ENCODE measurements around the gene CCNK. TPM values are rescaled to one million over a fixed set of nuclear protein-coding genes. Genes with fewer than 3 reads are reported as not detected.

The CCNK gene
- total RNA-seq, 1 donor = 28.6 TPM

GRCh38 chr14:99541677-99542470 lies 60.7 kb downstream of the CCNK start:
- DNase-seq (ENCODE audit: insufficient read length, low spot score, missing footprints) = peak; percentile 84
- no peak overlapping the region for H3K4me2 ChIP-seq (ENCODE audit: insufficient read depth, low read length)

DNA sequence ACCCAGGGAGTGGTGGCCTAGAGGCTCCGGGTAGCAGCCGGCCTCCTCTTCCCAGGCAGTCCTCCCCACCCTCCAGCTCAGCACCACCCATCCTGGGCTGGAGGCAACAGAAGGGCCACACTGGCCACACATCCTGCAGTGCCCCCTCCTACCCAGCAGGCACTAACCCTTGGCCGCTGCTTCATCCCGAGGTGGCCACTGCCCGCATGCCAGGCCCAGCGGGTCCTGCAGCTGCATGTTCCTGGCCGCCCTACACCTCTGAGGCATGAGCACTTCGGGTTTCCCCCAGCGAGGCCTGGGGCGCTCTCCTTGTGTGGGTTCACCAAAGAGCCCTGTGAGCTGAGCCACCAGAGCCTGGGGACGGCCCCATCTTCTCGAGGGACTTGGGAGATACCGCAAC lies 61.4 kb downstream of the CCNK start:
- H3K36me3 ChIP-seq (ENCODE audit: insufficient read depth, low read length) = no peaks in the 10 kb centered on the region
- H3K27ac ChIP-seq (ENCODE audit: low read depth, low read length) = no peak overlapping the region
- H3K27me3 ChIP-seq (ENCODE audit: insufficient read depth, low read length) = peaks cover 3% of the 10 kb centered on the region
- no peak overlapping the region for H3K4me3 ChIP-seq (ENCODE audit: insufficient read depth, low read length)
- DNase-seq (ENCODE audit: insufficient read length, low spot score, missing footprints) = peak; percentile 37
- TF ChIP-seq, protein P1, sequence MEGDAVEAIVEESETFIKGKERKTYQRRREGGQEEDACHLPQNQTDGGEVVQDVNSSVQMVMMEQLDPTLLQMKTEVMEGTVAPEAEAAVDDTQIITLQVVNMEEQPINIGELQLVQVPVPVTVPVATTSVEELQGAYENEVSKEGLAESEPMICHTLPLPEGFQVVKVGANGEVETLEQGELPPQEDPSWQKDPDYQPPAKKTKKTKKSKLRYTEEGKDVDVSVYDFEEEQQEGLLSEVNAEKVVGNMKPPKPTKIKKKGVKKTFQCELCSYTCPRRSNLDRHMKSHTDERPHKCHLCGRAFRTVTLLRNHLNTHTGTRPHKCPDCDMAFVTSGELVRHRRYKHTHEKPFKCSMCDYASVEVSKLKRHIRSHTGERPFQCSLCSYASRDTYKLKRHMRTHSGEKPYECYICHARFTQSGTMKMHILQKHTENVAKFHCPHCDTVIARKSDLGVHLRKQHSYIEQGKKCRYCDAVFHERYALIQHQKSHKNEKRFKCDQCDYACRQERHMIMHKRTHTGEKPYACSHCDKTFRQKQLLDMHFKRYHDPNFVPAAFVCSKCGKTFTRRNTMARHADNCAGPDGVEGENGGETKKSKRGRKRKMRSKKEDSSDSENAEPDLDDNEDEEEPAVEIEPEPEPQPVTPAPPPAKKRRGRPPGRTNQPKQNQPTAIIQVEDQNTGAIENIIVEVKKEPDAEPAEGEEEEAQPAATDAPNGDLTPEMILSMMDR (IDR thresholded peaks at IDR 0.05; ENCODE audit: extremely low read depth, low read depth, low read length) = no peak
- H3K4me2 ChIP-seq (ENCODE audit: insufficient read depth, low read length) = no peak overlapping the region
- no peaks in the 10 kb centered on the region for H3K9me3 ChIP-seq (ENCODE audit: low read depth, low read length)
- peaks cover 22% of the 10 kb centered on the region for H4K20me1 ChIP-seq (ENCODE audit: insufficient read depth, low read length)
- peaks cover 13% of the 10 kb centered on the region for H3K4me1 ChIP-seq (ENCODE audit: insufficient read depth, low read length)
- H2AFZ ChIP-seq (ENCODE audit: low read length) = no peak overlapping the region
- H3K79me2 ChIP-seq (ENCODE audit: insufficient read depth, low read length) = peaks cover 2% of the 10 kb centered on the region

More at GRCh38 chr14:99541677-99542470, 60.7 kb downstream of the CCNK start:
- Histone ChIP-seq H3K9me3 (ENCODE audit: low read depth, low read length) (no peaks in the 10 kb centered on the region), H3K4me3 (ENCODE audit: insufficient read depth, low read length) (no peak overlapping the region), H3K36me3 (ENCODE audit: insufficient read depth, low read length) (no peaks in the 10 kb centered on the region), H4K20me1 (ENCODE audit: insufficient read depth, low read length) (peaks cover 22% of the 10 kb centered on the region), H3K27me3 (ENCODE audit: insufficient read depth, low read length) (peaks cover 2% of the 10 kb centered on the region), H3K4me1 (ENCODE audit: insufficient read depth, low read length) (peaks cover 20% of the 10 kb centered on the region), H3K27ac (ENCODE audit: low read depth, low read length) (no peak overlapping the region), H2AFZ (ENCODE audit: low read length) (no peak overlapping the region), H3K79me2 (ENCODE audit: insufficient read depth, low read length) (peaks cover 2% of the 10 kb centered on the region)
- TF ChIP-seq, protein P1 (IDR thresholded peaks at IDR 0.05; ENCODE audit: extremely low read depth, low read depth, low read length) = no peak

DNA sequence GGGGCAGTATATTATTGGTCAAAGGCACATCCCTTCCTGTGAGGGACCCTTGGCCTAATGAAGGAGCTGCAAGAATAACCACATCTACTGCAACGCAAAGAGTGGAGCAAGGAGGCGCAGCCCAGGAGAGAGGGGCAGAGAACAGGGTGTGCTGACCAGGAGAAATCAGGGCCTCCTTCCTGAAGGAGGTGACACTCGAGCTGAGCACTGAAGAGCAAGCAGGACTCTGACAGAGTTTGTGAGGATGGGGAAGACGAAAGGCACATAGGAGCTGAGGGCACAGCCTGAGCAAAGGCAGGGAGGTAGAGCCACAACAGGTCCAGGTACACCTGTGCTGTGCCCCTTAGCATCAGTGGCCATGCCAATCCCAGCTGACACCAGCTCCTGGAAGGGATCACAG lies 62.2 kb downstream of the CCNK start:
- Histone ChIP-seq H2AFZ (ENCODE audit: low read length) (no peak overlapping the region), H3K4me2 (ENCODE audit: insufficient read depth, low read length) (no peak overlapping the region), H3K36me3 (ENCODE audit: insufficient read depth, low read length) (no peaks in the 10 kb centered on the region), H3K9me3 (ENCODE audit: low read depth, low read length) (no peaks in the 10 kb centered on the region), H4K20me1 (ENCODE audit: insufficient read depth, low read length) (peaks cover 25% of the 10 kb centered on the region), H3K27ac (ENCODE audit: low read depth, low read length) (no peak overlapping the region), H3K4me1 (ENCODE audit: insufficient read depth, low read length) (peaks cover 5% of the 10 kb centered on the region), H3K79me2 (ENCODE audit: insufficient read depth, low read length) (peaks cover 2% of the 10 kb centered on the region), H3K27me3 (ENCODE audit: insufficient read depth, low read length) (peaks cover 3% of the 10 kb centered on the region), H3K4me3 (ENCODE audit: insufficient read depth, low read length) (no peak overlapping the region)
- DNase-seq (ENCODE audit: insufficient read length, low spot score, missing footprints) = peak; percentile 34
- TF ChIP-seq, protein P1 (IDR thresholded peaks at IDR 0.05; ENCODE audit: extremely low read depth, low read depth, low read length) = no peak

- H3K9me3 ChIP-seq (ENCODE audit: low read depth, low read length) = no peaks in the 10 kb centered on the region
- TF ChIP-seq, protein P1 (IDR thresholded peaks at IDR 0.05; ENCODE audit: extremely low read depth, low read depth, low read length) = no peak
- H3K4me2 ChIP-seq (ENCODE audit: insufficient read depth, low read length) = no peak overlapping the region
- no peak overlapping the region for H3K27ac ChIP-seq (ENCODE audit: low read depth, low read length)
- H3K4me1 ChIP-seq (ENCODE audit: insufficient read depth, low read length) = no peaks in the 10 kb centered on the region
- H2AFZ ChIP-seq (ENCODE audit: low read length) = no peak overlapping the region
- no peaks in the 10 kb centered on the region for H3K79me2 ChIP-seq (ENCODE audit: insufficient read depth, low read length)
- H3K36me3 ChIP-seq (ENCODE audit: insufficient read depth, low read length) = no peaks in the 10 kb centered on the region
- no peak overlapping the region for H3K4me3 ChIP-seq (ENCODE audit: insufficient read depth, low read length)
- peaks cover 29% of the 10 kb centered on the region for H4K20me1 ChIP-seq (ENCODE audit: insufficient read depth, low read length)
- peaks cover 3% of the 10 kb centered on the region for H3K27me3 ChIP-seq (ENCODE audit: insufficient read depth, low read length)
- no peak for DNase-seq (ENCODE audit: insufficient read length, low spot score, missing footprints)
Observed at GRCh38 chr14:99543985-99544384, 62.8 kb downstream of the CCNK start.

All from osteoblast (primary cell).